CD8-positive, alpha-beta memory T cell (primary cell): Measurements from ENCODE around the gene GC. TPM values are rescaled to one million over a fixed set of nuclear protein-coding genes. Genes with fewer than 3 reads are reported as not detected.

Experiments used
- CTCF ChIA-PET: fragments of 350-600 bp; sonication (Branson Sonifier 250); formaldehyde crosslinking; loops from one replicate; lab custom pipeline; 2021; ENCODE audit warnings: antibody characterized with exemption; lab: Charles Lee
- POLR2A ChIA-PET: fragments of 350-600 bp; sonication (Branson Sonifier 250); formaldehyde crosslinking; loops from one replicate; lab custom pipeline; 2021; ENCODE audit warnings: antibody characterized with exemption; lab: Charles Lee
- DNase-seq, 5 donors: peaks; one replicate each; pipeline versions ENCODE4 v3.0.0 to v3.0.0-alpha.2; 2020 to 2022; ENCODE audit warnings: mixed read lengths in 1 of 5
- H3K27ac ChIP-seq: one replicate; pipeline ENCODE4 v1.7.0; 2013; ENCODE audit warnings: low read depth, mild to moderate bottlenecking, low read length, moderate library complexity
- H3K27me3 ChIP-seq: 2 replicates; pipeline ENCODE4 v1.7.0; 2013; ENCODE audit warnings: low read length, mild to moderate bottlenecking; ENCODE audit not compliant: insufficient read depth, poor library complexity, severe bottlenecking
- H3K36me3 ChIP-seq: 2 replicates; pipeline ENCODE4 v1.7.0; 2013; ENCODE audit warnings: mild to moderate bottlenecking, low read length, moderate library complexity; ENCODE audit not compliant: insufficient read depth
- H3K4me1 ChIP-seq: 2 replicates; pipeline ENCODE4 v1.7.0; 2013; ENCODE audit warnings: mild to moderate bottlenecking, low read length, moderate library complexity; ENCODE audit not compliant: insufficient read depth
- H3K4me3 ChIP-seq: 2 replicates; pipeline ENCODE4 v1.7.0; 2013; ENCODE audit warnings: mild to moderate bottlenecking, low read length
- H3K9me3 ChIP-seq: 2 replicates; pipeline ENCODE4 v1.7.0; 2013; ENCODE audit warnings: mild to moderate bottlenecking, low read length
- H3K27ac Mint-ChIP-seq, 8 donors: one replicate each; pipeline ENCODE4 v1.8.0; 2020 to 2021; ENCODE audit warnings: mixed read lengths in 8 of 8, mild to moderate bottlenecking in 6 of 8, inconsistent platforms in 3 of 8, moderate library complexity in 3 of 8
- H3K27me3 Mint-ChIP-seq, 2 donors: one replicate each; pipeline ENCODE4 v1.8.0; 2020 to 2021; ENCODE audit warnings: mixed read lengths in 2 of 2, mild to moderate bottlenecking in 1 of 2, moderate library complexity in 1 of 2
- H3K36me3 Mint-ChIP-seq, 3 donors: one replicate each; pipeline ENCODE4 v1.8.0; 2020 to 2021; ENCODE audit warnings: mixed read lengths in 3 of 3, inconsistent platforms in 1 of 3, mild to moderate bottlenecking in 1 of 3
- H3K4me1 Mint-ChIP-seq, 3 donors: one replicate each; pipeline ENCODE4 v1.8.0; 2020 to 2021; ENCODE audit warnings: mixed read lengths in 3 of 3, inconsistent platforms in 1 of 3, mild to moderate bottlenecking in 1 of 3
- H3K4me3 Mint-ChIP-seq, 7 donors: one replicate each; pipeline ENCODE4 v1.8.0; 2020 to 2021; ENCODE audit warnings: mixed read lengths in 7 of 7, mild to moderate bottlenecking in 6 of 7, moderate library complexity in 4 of 7, inconsistent platforms in 2 of 7
- H3K9me3 Mint-ChIP-seq, 5 donors: one replicate each; pipeline ENCODE4 v1.8.0; 2020 to 2022; ENCODE audit warnings: mixed read lengths in 5 of 5, mild to moderate bottlenecking in 3 of 5, moderate library complexity in 2 of 5, inconsistent platforms in 1 of 5
- polyA plus RNA-seq: library from polyadenylated mRNA; unstranded; fragments of 300-500 nt; fragmentation: Illumina TruSeq; gene quantifications from one replicate; pipeline ENCODE4 v1.2.3, GENCODE V29; 2021
- total RNA-seq, 2 experiments: library from RNA; stranded (reverse); gene quantifications; one replicate each; pipeline ENCODE4 v1.2.3, GENCODE V29; 2021

GC gene
- total and polyA plus RNA-seq, 3 experiments from 2014 or later = not detected

- CTCF ChIA-PET = no interaction called here
- H3K36me3 Mint-ChIP-seq = no peaks in the 10 kb centered on the region
- H3K27ac Mint-ChIP-seq = no peak overlapping the region
- POLR2A ChIA-PET = no interaction called here
- Histone ChIP-seq H3K27me3 (no peaks in the 10 kb centered on the region), H3K4me1 (no peaks in the 10 kb centered on the region), H3K4me3 (no peak overlapping the region), H3K27ac (no peak overlapping the region), H3K36me3 (no peaks in the 10 kb centered on the region), H3K9me3 (no peaks in the 10 kb centered on the region)
- H3K4me1 Mint-ChIP-seq = no peaks in the 10 kb centered on the region
- DNase-seq = no peak
- peaks cover 6 to 23% of the 10 kb centered on the region in 2 donors for H3K27me3 Mint-ChIP-seq
- no peaks in the 10 kb centered on the region for H3K9me3 Mint-ChIP-seq
- no peak overlapping the region for H3K4me3 Mint-ChIP-seq
Measured at GRCh38 chr4:71775449-71775848, 8.4 kb downstream of the GC start.

- H3K36me3 Mint-ChIP-seq = no peaks in the 10 kb centered on the region
- Histone ChIP-seq H3K4me3 (no peak overlapping the region), H3K9me3 (no peaks in the 10 kb centered on the region), H3K4me1 (no peaks in the 10 kb centered on the region), H3K27ac (no peak overlapping the region), H3K27me3 (no peaks in the 10 kb centered on the region), H3K36me3 (no peaks in the 10 kb centered on the region)
- H3K9me3 Mint-ChIP-seq = no peaks in the 10 kb centered on the region
- H3K27ac Mint-ChIP-seq = no peak overlapping the region
- POLR2A ChIA-PET = no interaction called here
- DNase-seq = no peak
- no peak overlapping the region for H3K4me3 Mint-ChIP-seq
- peaks cover 8 to 30% of the 10 kb centered on the region in 2 donors for H3K27me3 Mint-ChIP-seq
- CTCF ChIA-PET = no interaction called here
- H3K4me1 Mint-ChIP-seq = peaks cover 0 to 1% (median 0%) of the 10 kb centered on the region in 3 donors
Measured at GRCh38 chr4:71774136-71774535, 9.7 kb downstream of the GC start.

GRCh38 chr4:71773004-71773403 is 10.9 kb downstream of the GC start:
- POLR2A ChIA-PET = no interaction called here
- H3K27me3 Mint-ChIP-seq = peaks cover 8 to 32% of the 10 kb centered on the region in 2 donors
- H3K4me1 Mint-ChIP-seq = peaks cover 0 to 1% (median 0%) of the 10 kb centered on the region in 3 donors
- Histone ChIP-seq H3K36me3 (no peaks in the 10 kb centered on the region), H3K27me3 (no peaks in the 10 kb centered on the region), H3K4me3 (no peak overlapping the region), H3K9me3 (no peaks in the 10 kb centered on the region), H3K27ac (no peak overlapping the region), H3K4me1 (no peaks in the 10 kb centered on the region)
- no peaks in the 10 kb centered on the region for H3K9me3 Mint-ChIP-seq
- H3K27ac Mint-ChIP-seq = no peak overlapping the region
- no peaks in the 10 kb centered on the region for H3K36me3 Mint-ChIP-seq
- H3K4me3 Mint-ChIP-seq = no peak overlapping the region
- no peak for DNase-seq
- CTCF ChIA-PET = no interaction called here

- peaks cover 6 to 32% of the 10 kb centered on the region in 2 donors for H3K27me3 Mint-ChIP-seq
- no peak overlapping the region for H3K27ac ChIP-seq
- POLR2A ChIA-PET = no interaction called here
Measured at GRCh38 chr4:71772592-71772991, 11.3 kb downstream of the GC start.

GRCh38 chr4:71771613-71772012 is 12.3 kb downstream of the GC start:
- H3K27me3 ChIP-seq = no peaks in the 10 kb centered on the region
- Mint-ChIP-seq H3K27me3 (peaks cover 6 to 31% of the 10 kb centered on the region in 2 donors), H3K4me1 (peaks cover 0 to 1% (median 0%) of the 10 kb centered on the region in 3 donors), H3K4me3 (no peak overlapping the region), H3K27ac (no peak overlapping the region), H3K9me3 (no peaks in the 10 kb centered on the region), H3K36me3 (no peaks in the 10 kb centered on the region)
- H3K9me3 ChIP-seq = no peaks in the 10 kb centered on the region
- H3K4me3 ChIP-seq = no peak overlapping the region
- H3K27ac ChIP-seq = no peak overlapping the region
- no peaks in the 10 kb centered on the region for H3K36me3 ChIP-seq
- H3K4me1 ChIP-seq = no peaks in the 10 kb centered on the region
- CTCF ChIA-PET = no interaction called here
- POLR2A ChIA-PET = no interaction called here
- DNase-seq = no peak

More at GRCh38 chr4:71772592-71772991, 11.3 kb downstream of the GC start:
- no peak overlapping the region for H3K4me3 ChIP-seq
- Mint-ChIP-seq H3K4me3 (no peak overlapping the region), H3K36me3 (no peaks in the 10 kb centered on the region), H3K27ac (no peak overlapping the region), H3K9me3 (no peaks in the 10 kb centered on the region), H3K4me1 (peaks cover 0 to 1% (median 0%) of the 10 kb centered on the region in 3 donors)
- CTCF ChIA-PET = no interaction called here
- no peak for DNase-seq
- no peaks in the 10 kb centered on the region for H3K4me1 ChIP-seq
- H3K27me3 ChIP-seq = no peaks in the 10 kb centered on the region
- no peaks in the 10 kb centered on the region for H3K9me3 ChIP-seq
- H3K36me3 ChIP-seq = no peaks in the 10 kb centered on the region

GRCh38 chr4:71769434-71769833 is 14.4 kb downstream of the GC start:
- Histone ChIP-seq H3K27ac (no peak overlapping the region), H3K4me1 (no peaks in the 10 kb centered on the region), H3K36me3 (no peaks in the 10 kb centered on the region), H3K9me3 (no peaks in the 10 kb centered on the region), H3K27me3 (no peaks in the 10 kb centered on the region), H3K4me3 (no peak overlapping the region)
- Mint-ChIP-seq H3K27me3 (peaks cover 3 to 21% of the 10 kb centered on the region in 2 donors), H3K9me3 (no peaks in the 10 kb centered on the region), H3K4me3 (no peak overlapping the region), H3K4me1 (peaks cover 0 to 1% (median 0%) of the 10 kb centered on the region in 3 donors), H3K36me3 (no peaks in the 10 kb centered on the region), H3K27ac (no peak overlapping the region)
- no peak for DNase-seq
- ChIA-PET CTCF (no interaction called here), POLR2A (no interaction called here)

GRCh38 chr4:71768123-71768522 is 15.8 kb downstream of the GC start:
- no peak for DNase-seq
- Mint-ChIP-seq H3K9me3 (no peaks in the 10 kb centered on the region), H3K4me1 (peaks cover 0 to 1% (median 0%) of the 10 kb centered on the region in 3 donors), H3K27me3 (peaks cover 3 to 16% of the 10 kb centered on the region in 2 donors), H3K27ac (no peak overlapping the region), H3K36me3 (no peaks in the 10 kb centered on the region), H3K4me3 (no peak overlapping the region)
- H3K9me3 ChIP-seq = no peaks in the 10 kb centered on the region
- POLR2A ChIA-PET = no interaction called here
- no peaks in the 10 kb centered on the region for H3K27me3 ChIP-seq
- no peaks in the 10 kb centered on the region for H3K36me3 ChIP-seq
- H3K27ac ChIP-seq = no peak overlapping the region
- H3K4me1 ChIP-seq = no peaks in the 10 kb centered on the region
- CTCF ChIA-PET = no interaction called here
- H3K4me3 ChIP-seq = no peak overlapping the region

- no peaks in the 10 kb centered on the region for H3K4me1 ChIP-seq
- no peaks in the 10 kb centered on the region for H3K9me3 ChIP-seq
- H3K27ac ChIP-seq = no peak overlapping the region
- H3K4me3 ChIP-seq = no peak overlapping the region
- no peak overlapping the region for H3K27ac Mint-ChIP-seq
- ChIA-PET CTCF (no interaction called here), POLR2A (no interaction called here)
- no peaks in the 10 kb centered on the region for H3K9me3 Mint-ChIP-seq
- H3K36me3 Mint-ChIP-seq = no peaks in the 10 kb centered on the region
- peaks cover 0 to 1% (median 0%) of the 10 kb centered on the region in 3 donors for H3K4me1 Mint-ChIP-seq
- DNase-seq = no peak
- no peak overlapping the region for H3K4me3 Mint-ChIP-seq
- no peaks in the 10 kb centered on the region for H3K27me3 ChIP-seq
- H3K36me3 ChIP-seq = no peaks in the 10 kb centered on the region
- peaks cover 1 to 13% of the 10 kb centered on the region in 2 donors for H3K27me3 Mint-ChIP-seq
Measured at GRCh38 chr4:71765821-71766383, 18.0 kb downstream of the GC start.
